T-cell (primary cell): ENCODE data around the gene DEFB108B. TPM values are rescaled to one million over a fixed set of nuclear protein-coding genes. Genes with fewer than 3 reads are reported as not detected.

Source experiments
- total RNA-seq, 35 experiments: library from RNA in 6 of 35; stranded (reverse) in 6 of 35; fragments of 120-200 nt in 1 of 35; gene quantifications; one replicate each; pipeline versions ENCODE4 v1.2.1 to v1.2.4 and lab custom pipeline; 2013 to 2026

The DEFB108B gene
- total RNA-seq, 5 donors from 2014 or later (not counting 1 experiment from before 2014, with no cell fraction given): not detected

Other genes starting within 250 kb of the DEFB108B start
- gene DEFB131B, start 45.3 kb downstream of the DEFB108B start, total RNA-seq: not detected
- 10 to 100 TPM; 17.3 to 24.7 (median 21.5) TPM for gene XNDC1N, start 95.4 kb downstream of the DEFB108B start, total RNA-seq
- 10 to 100 TPM; 23.9 to 29.1 (median 24.8) TPM for gene RNF121, start 95.8 kb downstream of the DEFB108B start, total RNA-seq
- 10 to 100 TPM; 18.4 to 29.2 (median 22.4) TPM for gene IL18BP, start 165.7 kb downstream of the DEFB108B start, total RNA-seq
- gene NUMA1, start 247.3 kb downstream of the DEFB108B start, total RNA-seq: 100 to 1,000 TPM; 237 to 386 (median 343) TPM
- 1 to 10 TPM; 2.5 to 5.1 (median 3.7) TPM for gene LRRC51, start 247.7 kb downstream of the DEFB108B start, total RNA-seq